Measurements from ENCODE around the gene TMEM140. TPM values are rescaled to one million over a fixed set of nuclear protein-coding genes. Genes with fewer than 3 reads are reported as not detected.

The TMEM140 gene
- 100 to 1,000 TPM in 1 of 9 donors, 10 to 100 TPM in 8; 11.9 to 131 (median 29.5) TPM for total RNA-seq
- 10 to 100 TPM in 1 of 2 donors, 1 to 10 TPM in 1; 6.7 to 26.5 TPM for polyA plus RNA-seq
- long read RNA-seq, donor 1, transcript TMEM140-201 (2 exons, 1,997 nt), result major isoform, 18 of 26 reads
- long read RNA-seq, donor 1, partial matches to known transcripts, result 0 of 26 reads
- long read RNA-seq, donor 1, other reads (novel, unspliced or antisense), result 8 of 26 reads
- long read RNA-seq, donor 2, transcript TMEM140-201 (2 exons, 1,997 nt), result major isoform, 84 of 93 reads
- long read RNA-seq, donor 2, partial matches to known transcripts, result 0 of 93 reads
- long read RNA-seq, donor 2, other reads (novel, unspliced or antisense), result 9 of 93 reads
- long read RNA-seq, donor 3, transcript TMEM140-201 (2 exons, 1,997 nt), result major isoform, 20 of 28 reads
- long read RNA-seq, donor 3, partial matches to known transcripts, result 0 of 28 reads
- long read RNA-seq, donor 3, other reads (novel, unspliced or antisense), result 8 of 28 reads

DNA sequence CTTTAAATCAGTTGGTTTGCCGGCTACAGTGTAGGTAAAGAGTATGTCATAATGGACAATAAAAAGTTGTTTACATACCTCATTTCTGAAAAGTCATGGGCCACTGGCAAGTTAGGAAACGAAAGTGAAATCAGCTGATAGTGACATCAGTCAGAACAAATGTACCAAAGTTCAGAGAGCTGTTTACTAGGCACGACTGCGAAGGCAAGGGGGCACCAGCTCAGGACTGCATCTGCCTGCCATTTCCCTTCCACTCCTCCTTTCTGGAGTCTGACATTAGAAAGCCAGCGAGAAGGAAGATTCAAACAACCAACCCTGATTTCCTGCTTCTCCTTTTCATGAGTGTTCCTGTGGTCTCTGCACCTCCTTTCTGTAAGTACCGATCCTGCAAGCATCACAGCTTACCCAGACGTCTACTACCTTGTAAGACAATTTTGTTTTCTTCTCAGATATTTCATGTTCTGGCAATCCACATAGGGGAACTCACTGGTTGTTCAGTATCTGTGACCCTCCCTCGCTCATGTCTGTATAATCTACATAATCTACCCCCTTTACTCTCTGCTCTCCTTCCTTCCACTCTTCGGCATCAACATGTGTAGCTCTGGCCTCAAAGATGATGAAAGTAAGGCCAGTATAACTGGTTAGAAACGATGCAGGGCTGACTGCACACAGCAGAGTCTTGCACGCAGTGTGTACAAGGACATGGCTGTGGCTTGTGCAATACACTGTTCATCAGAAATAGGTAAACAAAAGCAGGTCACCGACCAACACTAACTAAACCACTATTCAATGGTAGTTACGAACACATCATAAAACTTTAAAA, at the start of gene TMEM140:
TSS of gene TMEM140 (plus strand) at position 174 of the 823 bp plus-strand sequence. CDS start 16,370 bp downstream, outside the sequence.
- Histone ChIP-seq H3K4me1 (peaks cover 0 to 70% (median 47%) of the 10 kb centered on the region in 12 donors), H3K27me3 (no peaks in the 10 kb centered on the region), H3K36me3 (peaks cover 0 to 18% (median 5%) of the 10 kb centered on the region in 9 donors), H3K9me3 (no peaks in the 10 kb centered on the region), H3K27ac (peak within 1 kb of the TSS; percentile 88 to 99 (median 93)), H3K4me3 (peak within 1 kb of the TSS; percentile 24 to 74 (median 60))
- peak in 2 of 5 donors; percentile 54 to 62 for DNase-seq
- TF ChIP-seq, protein P1, sequence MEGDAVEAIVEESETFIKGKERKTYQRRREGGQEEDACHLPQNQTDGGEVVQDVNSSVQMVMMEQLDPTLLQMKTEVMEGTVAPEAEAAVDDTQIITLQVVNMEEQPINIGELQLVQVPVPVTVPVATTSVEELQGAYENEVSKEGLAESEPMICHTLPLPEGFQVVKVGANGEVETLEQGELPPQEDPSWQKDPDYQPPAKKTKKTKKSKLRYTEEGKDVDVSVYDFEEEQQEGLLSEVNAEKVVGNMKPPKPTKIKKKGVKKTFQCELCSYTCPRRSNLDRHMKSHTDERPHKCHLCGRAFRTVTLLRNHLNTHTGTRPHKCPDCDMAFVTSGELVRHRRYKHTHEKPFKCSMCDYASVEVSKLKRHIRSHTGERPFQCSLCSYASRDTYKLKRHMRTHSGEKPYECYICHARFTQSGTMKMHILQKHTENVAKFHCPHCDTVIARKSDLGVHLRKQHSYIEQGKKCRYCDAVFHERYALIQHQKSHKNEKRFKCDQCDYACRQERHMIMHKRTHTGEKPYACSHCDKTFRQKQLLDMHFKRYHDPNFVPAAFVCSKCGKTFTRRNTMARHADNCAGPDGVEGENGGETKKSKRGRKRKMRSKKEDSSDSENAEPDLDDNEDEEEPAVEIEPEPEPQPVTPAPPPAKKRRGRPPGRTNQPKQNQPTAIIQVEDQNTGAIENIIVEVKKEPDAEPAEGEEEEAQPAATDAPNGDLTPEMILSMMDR (IDR thresholded peaks at IDR 0.05), result peak in 3 of 12 donors; percentile 13 to 27 (median 23)
- TF ChIP-seq POLR2A (IDR thresholded peaks at IDR 0.05), result peak in 1 of 2 donors; percentile 71
- 12 to 29% (median 20%) methylated on average over 13 of the region's 13 CpGs for WGBS, 4 donors
- intact Hi-C loops (cut with DNase I), result loop anchor here in 7 of 10 donors (1.0 to 10.0 kb wide), 6 partner anchors 13 to 163 kb away; partner anchors contain the start of genes AGBL3 (in 5 of the 7) and CYREN (in 3 of the 7)
- ATAC-seq, result peak; percentile 67 to 89 (median 82)

DNA sequence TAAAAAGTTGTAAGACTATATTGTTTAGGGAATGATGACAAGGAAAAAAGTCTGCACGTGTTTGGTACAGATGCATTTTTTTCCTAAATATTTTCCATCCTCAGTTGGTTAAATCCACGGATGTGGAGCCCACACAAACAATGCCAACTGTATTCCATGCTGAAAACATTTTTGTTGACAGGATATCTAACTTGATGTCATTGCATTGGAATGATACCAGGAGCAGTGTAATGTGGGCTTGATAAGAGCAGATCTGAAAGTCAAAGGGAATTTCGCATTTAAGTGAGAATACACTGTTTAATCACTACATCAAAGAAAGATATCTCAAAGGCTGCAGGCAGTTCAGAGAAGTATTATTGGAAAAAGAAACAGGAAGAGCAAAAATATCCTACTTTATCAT, 49.5 kb upstream of the TMEM140 start:
- ATAC-seq, result no peak
- DNase-seq, result no peak
- no peak for TF ChIP-seq POLR2A (IDR thresholded peaks at IDR 0.05)
- TF ChIP-seq, protein P1 (IDR thresholded peaks at IDR 0.05), result no peak
- no peaks in the 10 kb centered on the region for H3K9me3 ChIP-seq
- no peaks in the 10 kb centered on the region for H3K36me3 ChIP-seq
- peaks cover 0 to 10% (median 2%) of the 10 kb centered on the region in 12 donors for H3K4me1 ChIP-seq
- H3K27ac ChIP-seq, result peak overlapping the region in 1 of 12 donors; percentile 5
- no peak overlapping the region for H3K4me3 ChIP-seq
- WGBS, 4 donors, result 16 to 28% (median 21%) methylated on average over 3 of the region's 3 CpGs
- H3K27me3 ChIP-seq, result no peaks in the 10 kb centered on the region
- intact Hi-C loops (cut with DNase I), result no loop called here

DNA sequence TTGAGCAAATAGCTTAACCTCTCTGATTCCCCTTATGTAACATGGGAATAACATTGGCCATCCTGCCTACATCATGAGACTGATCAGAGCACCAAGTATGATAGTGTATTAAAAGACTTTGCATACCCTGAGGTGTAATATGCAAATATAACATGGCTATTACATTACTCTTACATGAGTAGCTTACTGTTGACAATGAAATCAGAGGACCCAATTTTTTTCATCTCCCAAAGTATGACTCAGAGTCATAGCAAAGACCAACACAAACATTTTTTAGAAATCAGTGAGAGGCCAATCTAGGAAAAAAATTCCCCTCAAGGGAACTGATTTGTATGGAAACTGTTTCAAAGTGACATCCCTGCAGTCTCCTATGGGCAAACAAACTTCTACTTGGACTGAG, 47.0 kb upstream of the TMEM140 start:
- TF ChIP-seq, protein P1 (IDR thresholded peaks at IDR 0.05), result no peak
- TF ChIP-seq POLR2A (IDR thresholded peaks at IDR 0.05), result no peak
- no peak overlapping the region for H3K27ac ChIP-seq
- DNase-seq (no peak), ATAC-seq (no peak)
- no peaks in the 10 kb centered on the region for H3K27me3 ChIP-seq
- no peak overlapping the region for H3K4me3 ChIP-seq
- intact Hi-C loops (cut with DNase I), result no loop called here
- peaks cover 0 to 10% (median 2%) of the 10 kb centered on the region in 12 donors for H3K4me1 ChIP-seq
- H3K9me3 ChIP-seq, result peaks cover 0 to 6% (median 0%) of the 10 kb centered on the region in 12 donors
- H3K36me3 ChIP-seq, result no peaks in the 10 kb centered on the region
